Stimulated activated effector memory CD8-positive, alpha-beta T cell treated with anti-CD3 and anti-CD28 coated beads, Interleukin-12 subunit alpha, Interleukin-12 subunit beta, amount 100 ng/mL, for 72 hours (primary cell): Measurements from ENCODE around the gene ADAM12.
A peak's percentile ranks its signal among the peaks of the same experiment; 100 is the strongest.

ENCODE experiments used
- ATAC-seq: fragments of 150-1000 bp; cut with Tn5 transposase; 2 replicates; pipeline ENCODE4 v1.10.0; 2021
- DNase-seq, 2 donors: peaks; one replicate each; pipeline ENCODE4 v3.0.0; 2021 to 2022; ENCODE audit warnings: low spot score in 2 of 2
- H3K27ac Mint-ChIP-seq: one replicate; pipeline ENCODE4 v1.8.0; 2022; ENCODE audit warnings: mild to moderate bottlenecking, mixed read lengths
- H3K36me3 Mint-ChIP-seq: one replicate; pipeline ENCODE4 v1.8.0; 2022; ENCODE audit warnings: mild to moderate bottlenecking, mixed read lengths
- H3K4me1 Mint-ChIP-seq: one replicate; pipeline ENCODE4 v1.8.0; 2022; ENCODE audit warnings: mixed read lengths
- H3K4me3 Mint-ChIP-seq: one replicate; pipeline ENCODE4 v1.8.0; 2022; ENCODE audit warnings: mild to moderate bottlenecking, mixed read lengths
- H3K9me3 Mint-ChIP-seq: one replicate; pipeline ENCODE4 v1.8.0; 2022; ENCODE audit warnings: mixed read lengths

ADAM12 gene

GRCh38 chr10:126153711-126154628, 234.3 kb downstream of the ADAM12 start:
- no peak for DNase-seq
- no peak overlapping the region for H3K27ac Mint-ChIP-seq
- H3K4me1 Mint-ChIP-seq = peaks cover 24% of the 10 kb centered on the region

GRCh38 chr10:126147866-126148587, 240.2 kb downstream of the ADAM12 start:
- H3K9me3 Mint-ChIP-seq = peaks cover 5% of the 10 kb centered on the region
- H3K4me3 Mint-ChIP-seq = no peak overlapping the region
- no peak for DNase-seq
- peaks cover 6% of the 10 kb centered on the region for H3K4me1 Mint-ChIP-seq
- H3K27ac Mint-ChIP-seq = no peak overlapping the region
- ATAC-seq = no peak
- no peaks in the 10 kb centered on the region for H3K36me3 Mint-ChIP-seq

More at GRCh38 chr10:126153711-126154628, 234.3 kb downstream of the ADAM12 start:
- no peak for ATAC-seq
- Mint-ChIP-seq H3K36me3 (peaks cover 6% of the 10 kb centered on the region), H3K4me3 (no peak overlapping the region), H3K9me3 (peaks cover 9% of the 10 kb centered on the region)

- Mint-ChIP-seq H3K27ac (no peak overlapping the region), H3K4me1 (peaks cover 6% of the 10 kb centered on the region), H3K9me3 (peaks cover 3% of the 10 kb centered on the region), H3K36me3 (no peaks in the 10 kb centered on the region), H3K4me3 (no peak overlapping the region)
- ATAC-seq = no peak
- no peak for DNase-seq
These were observed 241.5 kb downstream of the ADAM12 start for GRCh38 chr10:126146771-126147170.

GRCh38 chr10:126143117-126143516, 245.2 kb downstream of the ADAM12 start:
- no peak overlapping the region for H3K4me3 Mint-ChIP-seq
- DNase-seq (no peak), ATAC-seq (no peak)
- no peaks in the 10 kb centered on the region for H3K36me3 Mint-ChIP-seq
- peaks cover 6% of the 10 kb centered on the region for H3K4me1 Mint-ChIP-seq
- no peaks in the 10 kb centered on the region for H3K9me3 Mint-ChIP-seq
- no peak overlapping the region for H3K27ac Mint-ChIP-seq

- H3K36me3 Mint-ChIP-seq = no peaks in the 10 kb centered on the region
- ATAC-seq = no peak
- DNase-seq = no peak
- H3K27ac Mint-ChIP-seq = no peak overlapping the region
- no peak overlapping the region for H3K4me3 Mint-ChIP-seq
- peaks cover 19% of the 10 kb centered on the region for H3K4me1 Mint-ChIP-seq
- peaks cover 3% of the 10 kb centered on the region for H3K9me3 Mint-ChIP-seq
These were observed 247.5 kb downstream of the ADAM12 start for GRCh38 chr10:126140746-126141273.

GRCh38 chr10:126137562-126138221, 250.6 kb downstream of the ADAM12 start:
- no peak for DNase-seq
- H3K4me1 Mint-ChIP-seq = peaks cover 16% of the 10 kb centered on the region
- no peak overlapping the region for H3K4me3 Mint-ChIP-seq
- H3K9me3 Mint-ChIP-seq = peaks cover 3% of the 10 kb centered on the region
- H3K27ac Mint-ChIP-seq = no peak overlapping the region
- peaks cover 14% of the 10 kb centered on the region for H3K36me3 Mint-ChIP-seq
- ATAC-seq = no peak

- Mint-ChIP-seq H3K4me3 (peak overlapping the region; percentile 2), H3K9me3 (peaks cover 3% of the 10 kb centered on the region), H3K4me1 (peaks cover 16% of the 10 kb centered on the region), H3K27ac (peak overlapping the region; percentile 40), H3K36me3 (peaks cover 17% of the 10 kb centered on the region)
- ATAC-seq = peak; percentile 57
- DNase-seq = no peak
These were observed 252.2 kb downstream of the ADAM12 start for GRCh38 chr10:126135941-126136595.

- peaks cover 16% of the 10 kb centered on the region for H3K4me1 Mint-ChIP-seq
- H3K4me3 Mint-ChIP-seq = no peak overlapping the region
- DNase-seq (no peak), ATAC-seq (peak; percentile 39)
- peaks cover 17% of the 10 kb centered on the region for H3K36me3 Mint-ChIP-seq
- peaks cover 3% of the 10 kb centered on the region for H3K9me3 Mint-ChIP-seq
- H3K27ac Mint-ChIP-seq = peak overlapping the region; percentile 40
These were observed 253.1 kb downstream of the ADAM12 start for GRCh38 chr10:126135177-126135576.

- Mint-ChIP-seq H3K36me3 (peaks cover 26% of the 10 kb centered on the region), H3K27ac (peak overlapping the region; percentile 3), H3K4me3 (no peak overlapping the region), H3K9me3 (peaks cover 3% of the 10 kb centered on the region), H3K4me1 (peaks cover 16% of the 10 kb centered on the region)
- no peak for ATAC-seq
- no peak for DNase-seq
These were observed 254.2 kb downstream of the ADAM12 start for GRCh38 chr10:126133906-126134656.

- Mint-ChIP-seq H3K4me3 (no peak overlapping the region), H3K36me3 (peaks cover 34% of the 10 kb centered on the region), H3K27ac (peak overlapping the region; percentile 21), H3K4me1 (peaks cover 22% of the 10 kb centered on the region), H3K9me3 (peaks cover 3% of the 10 kb centered on the region)
- ATAC-seq = no peak
- DNase-seq = no peak
These were observed 255.1 kb downstream of the ADAM12 start for GRCh38 chr10:126133082-126133620.

GRCh38 chr10:126131341-126131740, 256.9 kb downstream of the ADAM12 start:
- peaks cover 34% of the 10 kb centered on the region for H3K36me3 Mint-ChIP-seq
- H3K9me3 Mint-ChIP-seq = no peaks in the 10 kb centered on the region
- H3K4me3 Mint-ChIP-seq = no peak overlapping the region
- ATAC-seq = no peak
- no peak overlapping the region for H3K27ac Mint-ChIP-seq
- no peak for DNase-seq
- peaks cover 12% of the 10 kb centered on the region for H3K4me1 Mint-ChIP-seq

GRCh38 chr10:126130271-126130710, 258.0 kb downstream of the ADAM12 start:
- ATAC-seq (no peak), DNase-seq (no peak)
- Mint-ChIP-seq H3K36me3 (peaks cover 34% of the 10 kb centered on the region), H3K27ac (no peak overlapping the region), H3K4me3 (no peak overlapping the region), H3K4me1 (peaks cover 6% of the 10 kb centered on the region), H3K9me3 (no peaks in the 10 kb centered on the region)

- no peaks in the 10 kb centered on the region for H3K9me3 Mint-ChIP-seq
- DNase-seq (no peak), ATAC-seq (peak; percentile 25)
- H3K4me1 Mint-ChIP-seq = peaks cover 6% of the 10 kb centered on the region
- H3K27ac Mint-ChIP-seq = no peak overlapping the region
- H3K36me3 Mint-ChIP-seq = peaks cover 26% of the 10 kb centered on the region
- H3K4me3 Mint-ChIP-seq = no peak overlapping the region
These were observed 259.3 kb downstream of the ADAM12 start for GRCh38 chr10:126129026-126129425.

- ATAC-seq (no peak), DNase-seq (no peak)
- Mint-ChIP-seq H3K27ac (no peak overlapping the region), H3K9me3 (no peaks in the 10 kb centered on the region), H3K36me3 (peaks cover 23% of the 10 kb centered on the region), H3K4me1 (peaks cover 6% of the 10 kb centered on the region), H3K4me3 (no peak overlapping the region)
These were observed 259.7 kb downstream of the ADAM12 start for GRCh38 chr10:126128581-126128980.
